HG03442 (cell line): ENCODE results near the gene KCNH6.

Source experiments
- ATAC-seq: cut with Tn5 transposase; IDR thresholded peaks from one replicate; pipeline ENCODE4 v1.9.1; 2021; ENCODE audit warnings: mild to moderate bottlenecking, moderate library complexity; ENCODE audit not compliant: unreplicated experiment

KCNH6 gene

GRCh38 chr17:63549946-63550816 lies 27.0 kb downstream of the KCNH6 start, which contains the start of gene DCAF7:
Gene DCAF7, plus strand, starts transcription at chr17:63550477. Its CDS starts 201 bp downstream, at chr17:63550678.
- ATAC-seq: peak; percentile 93

- no peak for ATAC-seq
Measured at GRCh38 chr17:63550817-63551639, 27.9 kb downstream of the KCNH6 start.

GRCh38 chr17:63552211-63552610 lies 29.1 kb downstream of the KCNH6 start:
- ATAC-seq: no peak

GRCh38 chr17:63555500-63556156 lies 32.5 kb downstream of the KCNH6 start:
- no peak for ATAC-seq

DNA sequence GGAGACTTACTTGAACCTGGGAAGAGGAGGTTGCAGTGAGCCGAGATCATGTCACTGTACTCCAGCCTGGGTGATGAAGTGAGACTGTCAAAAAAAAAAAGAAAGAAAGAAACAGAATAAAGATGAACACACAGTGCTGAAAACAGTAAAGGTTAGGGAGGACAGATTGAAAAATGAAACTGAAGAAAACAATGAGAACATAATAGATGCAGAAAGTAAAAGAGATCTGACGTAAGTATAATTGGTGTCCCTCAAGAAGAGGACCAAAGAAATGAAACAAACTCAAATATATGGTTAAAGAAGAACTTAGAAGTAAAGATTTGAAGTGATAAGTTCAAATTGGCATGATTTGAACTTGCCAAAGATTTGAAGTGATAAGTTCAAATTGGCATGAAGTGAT lies 34.3 kb downstream of the KCNH6 start:
- no peak for ATAC-seq

DNA sequence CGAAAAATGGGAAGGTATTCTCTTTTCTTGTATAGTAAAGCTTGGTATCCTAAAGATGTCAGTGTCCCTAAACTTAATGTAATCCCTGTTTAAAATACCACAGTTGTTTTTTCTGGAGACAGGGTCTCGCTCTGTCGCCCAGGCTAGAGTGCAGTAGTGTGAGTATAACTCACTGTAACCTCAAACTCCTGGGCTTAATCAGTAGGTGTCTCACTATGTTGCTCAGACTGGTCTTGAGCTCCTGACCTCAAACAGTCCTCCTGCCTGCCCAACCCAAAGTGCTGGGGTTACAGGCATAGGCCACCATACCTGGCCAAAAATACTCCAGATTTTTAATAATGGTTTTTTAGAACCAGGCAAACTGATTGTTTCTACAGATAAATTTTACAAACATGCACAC lies 35.3 kb downstream of the KCNH6 start:
- no peak for ATAC-seq

DNA sequence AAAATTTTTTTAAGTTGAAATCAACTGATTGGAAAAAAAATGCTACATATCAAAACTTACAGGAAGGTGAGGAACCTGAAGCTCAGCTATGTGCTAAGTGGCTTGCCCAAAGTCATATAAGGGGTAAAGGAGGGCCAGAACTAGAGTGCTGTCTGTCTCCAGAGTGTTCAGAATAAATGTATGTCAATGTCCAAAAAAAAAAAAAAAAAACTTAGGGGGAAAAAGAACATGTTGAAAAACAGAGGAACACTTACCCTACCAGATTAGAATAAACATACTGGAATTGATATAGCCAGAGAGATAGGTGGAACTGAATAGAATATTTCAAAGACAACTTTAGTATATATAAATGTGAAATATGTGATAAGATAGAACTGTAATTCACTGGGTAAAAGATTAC lies 38.7 kb downstream of the KCNH6 start:
- ATAC-seq: no peak

DNA sequence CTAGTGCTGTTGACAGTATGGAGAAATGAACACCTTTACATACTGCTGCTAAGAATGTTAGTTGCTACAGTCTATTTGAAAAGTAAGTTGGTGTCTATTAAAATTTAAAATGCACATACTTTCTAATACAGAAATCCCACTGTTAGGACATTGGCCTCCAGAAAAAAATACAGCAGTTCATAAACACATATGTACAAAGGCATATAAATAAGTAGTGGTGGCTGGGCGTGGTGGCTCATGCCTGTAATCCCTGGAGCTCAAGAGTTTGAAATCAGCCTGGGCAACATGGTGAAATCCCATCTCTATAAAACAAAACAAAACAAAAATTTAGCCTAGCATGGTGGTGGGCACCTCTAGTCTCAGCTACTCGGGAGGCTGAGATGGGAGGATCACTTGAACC lies 40.2 kb downstream of the KCNH6 start:
- no peak for ATAC-seq

DNA sequence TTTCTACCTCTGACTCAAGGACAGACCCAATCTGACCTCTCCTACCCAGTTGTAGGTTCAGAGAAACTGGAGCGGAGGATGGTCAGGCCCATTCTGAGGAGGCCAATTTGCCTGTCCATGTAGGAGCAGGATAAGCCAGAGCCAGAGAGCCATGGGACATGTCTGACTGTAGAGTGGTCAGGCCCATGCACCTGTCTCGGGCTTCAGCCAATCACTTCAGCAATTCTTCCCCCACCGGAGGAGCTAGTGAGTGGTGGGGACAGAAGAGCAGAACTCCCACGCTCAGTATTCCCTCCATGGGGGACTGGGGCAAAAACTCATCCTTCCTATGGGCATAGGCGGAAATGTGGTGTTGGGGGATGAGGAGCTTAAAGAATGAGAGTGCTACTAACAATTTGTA lies 41.4 kb downstream of the KCNH6 start:
- no peak for ATAC-seq

DNA sequence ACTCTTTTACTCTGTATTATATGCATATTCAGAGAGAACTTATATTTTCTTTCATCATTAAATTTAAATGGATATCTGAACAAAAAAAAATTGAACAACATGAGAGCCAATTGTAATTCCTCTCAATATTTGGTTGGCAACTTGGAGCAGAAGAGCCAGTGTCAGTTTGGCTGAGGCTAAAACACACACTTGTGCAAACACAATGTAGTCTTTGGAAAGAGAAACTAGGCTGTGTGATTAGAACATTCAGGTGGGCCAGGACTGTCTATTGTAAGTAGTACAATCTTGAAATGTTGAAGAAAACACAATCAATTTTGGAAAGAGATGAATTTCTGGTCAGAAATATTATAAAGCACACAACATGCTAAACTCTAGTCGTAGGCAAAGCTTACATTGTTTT lies 44.1 kb downstream of the KCNH6 start:
- ATAC-seq: no peak

- no peak for ATAC-seq
Measured at GRCh38 chr17:63568563-63568962, 45.4 kb downstream of the KCNH6 start.

DNA sequence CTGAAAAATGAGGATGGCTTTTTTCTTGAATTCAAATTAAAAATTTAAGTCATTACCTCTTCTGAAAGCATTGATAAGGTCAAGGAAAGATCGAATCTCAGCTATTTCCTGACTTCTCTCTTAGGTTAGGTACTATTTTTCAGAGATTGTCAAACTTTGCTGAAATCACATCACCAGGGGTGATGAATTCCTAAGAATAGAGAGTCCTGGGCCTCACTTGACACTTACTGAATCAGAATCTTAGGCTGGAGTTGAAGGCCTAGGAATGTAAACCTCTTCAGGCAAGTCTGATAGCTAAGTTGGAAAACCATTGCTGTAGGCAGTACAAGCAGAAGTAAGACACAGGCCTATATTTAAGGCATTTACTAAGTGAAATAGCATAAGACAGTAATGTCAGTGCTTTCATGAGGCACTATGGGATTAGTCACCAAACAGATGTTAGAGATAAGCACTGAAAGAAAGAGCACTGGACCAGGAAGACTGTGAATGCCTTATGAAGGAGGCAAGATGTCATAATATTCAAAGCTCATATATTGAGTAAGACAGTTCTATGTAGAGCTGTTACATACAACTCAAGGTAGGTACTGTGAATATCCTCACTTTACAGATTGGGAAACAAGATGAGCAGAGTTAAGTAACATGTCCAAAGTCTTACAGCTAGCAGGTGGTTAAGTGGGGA lies 48.6 kb downstream of the KCNH6 start:
- no peak for ATAC-seq

DNA sequence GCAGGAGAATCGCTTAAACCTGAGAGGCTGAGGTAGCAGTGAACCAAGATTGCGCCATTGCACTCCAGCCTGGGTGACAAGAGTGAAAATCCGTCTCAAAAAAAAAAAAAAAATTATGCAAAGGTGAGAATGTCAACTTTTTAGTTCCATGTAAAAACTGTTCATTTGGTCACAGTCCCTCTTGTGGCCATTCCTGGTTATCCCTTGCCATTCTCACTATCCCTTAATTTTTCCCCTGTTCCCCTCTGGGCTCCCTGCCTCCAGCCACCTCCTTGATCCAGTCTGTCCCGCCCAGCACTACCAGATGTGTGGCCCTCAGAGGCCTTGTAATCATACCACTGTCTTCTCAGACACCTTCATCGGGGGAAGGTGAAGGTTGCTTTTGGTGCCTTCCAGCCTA lies 50.5 kb downstream of the KCNH6 start:
- ATAC-seq: no peak

GRCh38 chr17:63578027-63578768 lies 55.0 kb downstream of the KCNH6 start:
- no peak for ATAC-seq

GRCh38 chr17:63578769-63579111 lies 55.6 kb downstream of the KCNH6 start:
- no peak for ATAC-seq

DNA sequence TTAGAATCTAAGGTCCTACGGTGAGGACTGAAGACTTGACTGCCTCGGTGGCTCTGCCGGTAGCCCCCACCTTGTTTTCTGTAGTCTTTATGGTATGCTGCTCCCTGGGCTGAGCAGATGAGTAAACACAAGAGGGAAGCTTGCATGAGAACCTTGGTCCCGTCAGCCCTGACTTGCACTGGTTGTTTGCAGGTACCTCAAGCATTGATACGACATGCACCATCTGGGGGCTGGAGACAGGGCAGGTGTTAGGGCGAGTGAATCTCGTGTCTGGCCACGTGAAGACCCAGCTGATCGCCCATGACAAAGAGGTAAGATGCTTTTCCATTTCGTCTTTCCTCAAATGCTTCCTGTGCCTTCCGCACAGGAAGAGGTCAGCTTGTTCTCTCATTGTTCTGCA lies 56.5 kb downstream of the KCNH6 start:
- ATAC-seq: no peak

GRCh38 chr17:63587770-63588169 lies 64.6 kb downstream of the KCNH6 start:
- no peak for ATAC-seq

- ATAC-seq: no peak
Measured at GRCh38 chr17:63588797-63589196, 65.6 kb downstream of the KCNH6 start.

DNA sequence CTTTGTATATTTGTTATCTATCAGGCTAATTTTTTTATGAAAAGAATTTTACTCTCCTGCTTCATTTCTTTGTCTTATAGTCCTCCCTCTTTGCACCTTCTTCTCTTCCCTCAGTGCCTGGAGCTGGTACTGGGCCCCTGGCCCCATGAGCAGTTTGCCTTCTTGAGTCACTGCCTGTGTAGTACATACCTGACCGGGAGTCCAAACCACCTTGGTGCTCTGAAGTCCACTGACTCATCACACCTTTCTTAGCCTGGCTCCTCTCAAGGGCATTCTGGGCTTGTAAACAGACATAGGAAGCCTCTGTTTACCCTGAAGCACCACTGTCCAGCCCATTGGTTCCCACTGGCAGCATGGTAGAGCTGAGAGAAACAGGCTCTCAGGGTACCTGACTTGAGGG lies 66.5 kb downstream of the KCNH6 start:
- ATAC-seq: no peak

DNA sequence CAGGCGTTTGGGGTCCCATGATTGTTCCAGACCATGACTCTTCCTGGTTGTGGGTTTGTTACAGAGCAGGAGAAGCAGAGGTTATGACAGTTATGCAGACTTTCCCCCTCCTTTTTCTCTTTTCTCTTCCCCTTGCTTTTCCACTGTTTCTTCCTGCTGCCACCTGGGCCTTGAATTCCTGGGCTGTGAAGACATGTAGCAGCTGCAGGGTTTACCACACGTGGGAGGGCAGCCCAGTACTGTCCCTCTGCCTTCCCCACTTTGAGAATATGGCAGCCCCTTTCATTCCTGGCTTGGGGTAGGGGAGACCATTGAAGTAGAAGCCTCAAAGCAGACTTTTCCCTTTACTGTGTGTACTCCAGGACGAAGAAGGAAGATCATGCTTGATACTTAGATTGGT lies 69.6 kb downstream of the KCNH6 start:
- no peak for ATAC-seq
